Adrenal gland (tissue), 12 donors: ENCODE data around the gene IL34. TPM values are rescaled to one million over a fixed set of nuclear protein-coding genes. Genes with fewer than 3 reads are reported as not detected.

Source experiments
- DNase-seq, 7 donors: peaks; one replicate each; pipeline ENCODE4 v3.0.0-alpha.2; 2019 to 2020
- H3K27ac ChIP-seq, 5 donors: fragments of 200-600 bp; sonication (generic) in 4 of 5; 1 replicate in 3 of 5; 2 replicates in 2 of 5; pipeline versions ENCODE4 v1.5.1 to v1.8.0; 2016 to 2020; ENCODE audit warnings: mild to moderate bottlenecking in 1 of 5
- H3K27me3 ChIP-seq: fragments of 200-600 bp; 2 replicates; pipeline ENCODE4 v1.8.0; 2021
- H3K36me3 ChIP-seq, 2 donors: fragments of 200-600 bp; replicated peaks in 1 of 2; 1 replicate in 1 of 2; 2 replicates in 1 of 2; pipeline versions ENCODE4 v1.5.1 to v1.8.0; 2018 to 2022
- H3K4me1 ChIP-seq, 2 donors: fragments of 200-600 bp; replicated peaks in 1 of 2; 1 replicate in 1 of 2; 2 replicates in 1 of 2; pipeline versions ENCODE4 v1.5.1 to v1.8.0; 2018 to 2021
- H3K4me3 ChIP-seq, 4 donors: fragments of 200-600 bp; sonication (generic) in 3 of 4; one replicate each; pipeline ENCODE4 v1.5.1; 2016 to 2018
- H3K9me3 ChIP-seq, 3 donors: fragments of 200-600 bp; sonication (generic) in 1 of 3; replicated peaks in 1 of 3; 1 replicate in 2 of 3; 2 replicates in 1 of 3; pipeline versions ENCODE4 v1.5.1 to v1.8.0; 2016 to 2021
- POLR2A ChIP-seq, 2 donors: fragments of 450-650 bp; IDR thresholded peaks; one replicate each; pipeline ENCODE4 v1.6.1; 2017; ENCODE audit warnings: antibody characterized with exemption in 2 of 2, mild to moderate bottlenecking in 2 of 2, moderate library complexity in 1 of 2
- WGBS, 4 donors: extraction: QIAGEN DNeasy Blood & Tissue Kit in 2 of 4; methylation state at CpG; one replicate each; pipeline versions ENCODE4 v1.1.5 to v1.1.7; 2013 to 2017; 5-methylcytosine and 5-hydroxymethylcytosine counted together
- intact Hi-C, 2 donors: fragments of 100-400 bp; cut with DNase I; formaldehyde crosslinking; loops; one replicate each; pipeline versions ENCODE4 v1.14.1 to v1.15.0; 2022 to 2023
- polyA plus RNA-seq, 3 donors: library from polyadenylated mRNA; stranded (reverse); fragments of 200-250 nt in 2 of 3; fragments of 350-450 nt in 1 of 3; fragmentation: Illumina TruSeq in 1 of 3; extraction: RNeasy Lipid Tissue Mini Kit (QIAGEN cat#74804) in 1 of 3; gene quantifications; one replicate each; pipeline ENCODE4 v1.2.3, GENCODE V29; 2013 to 2014
- total RNA-seq, 9 donors: library from RNA; depleted of rRNA in 4 of 9; stranded (reverse); fragments of >200 nt in 4 of 9; fragments of 120-200 nt in 1 of 9; fragmentation: NEBNext Ultra II Directional in 1 of 9; extraction: Animal tissue kit (Norgen Biotek cat#: 25700) in 1 of 9; gene quantifications; one replicate each; pipeline versions ENCODE4 v1.1.0 to v1.2.4, GENCODE V29; 2013 to 2023
- TF ChIP-seq, protein P1 (sequence below), 6 experiments: fragments of 450-650 bp in 4 of 6; fragments of 200-600 bp in 2 of 6; sonication (generic) in 1 of 6; IDR thresholded peaks; 1 replicate in 5 of 6; 2 replicates in 1 of 6; pipeline versions ENCODE4 v1.5.1 to v1.8.0; 2016 to 2021; ENCODE audit warnings: antibody characterized with exemption in 6 of 6, mild to moderate bottlenecking in 2 of 6, moderate library complexity in 1 of 6
- donor health status: healthy with polysubstance abuse.
- donor health status: Bipolar disorder and iron deficiency.
- donor health status: DM: yes; HTN: yes; CAD: no.
- donor health status: DM: no; HTN: no; CAD: no.
- donor health status: DM: no; HTN: no; CAD: no.
- donor health status: DM: yes; HTN: yes; CAD: no.

IL34 gene
- total and polyA plus RNA-seq, 12 donors = 1.2 to 62.9 (median 35.7) TPM

DNA sequence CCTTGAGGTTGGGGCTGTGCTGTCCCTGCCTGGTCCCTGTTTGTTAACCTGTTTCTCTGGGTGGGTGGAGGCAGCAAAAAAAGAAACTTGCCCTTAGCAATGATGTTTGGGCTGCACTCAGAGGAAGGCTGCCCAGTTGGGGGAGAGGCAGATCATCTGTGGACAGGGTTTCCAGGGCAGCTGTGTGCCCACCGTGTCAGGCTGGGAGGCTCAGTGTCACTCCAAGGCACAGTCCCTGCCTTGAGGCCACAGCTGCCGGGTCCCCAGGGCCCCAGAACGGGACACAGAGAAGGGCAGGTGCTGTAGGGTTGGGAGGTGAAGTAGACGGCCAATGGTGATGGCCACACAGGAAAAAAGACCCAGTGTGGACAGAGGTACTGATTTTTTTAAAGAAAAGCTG, 3.9 kb downstream of the IL34 start:
- intact Hi-C loops = loop anchor here (5.0 to 10.0 kb wide), 3 partner anchors 115 to 283 kb away; no protein-coding TSS in a partner anchor
- Histone ChIP-seq H3K36me3 (no peaks in the 10 kb centered on the region), H3K4me3 (no peak overlapping the region), H3K4me1 (peaks cover 0 to 22% of the 10 kb centered on the region in 2 donors), H3K9me3 (no peaks in the 10 kb centered on the region), H3K27me3 (no peaks in the 10 kb centered on the region), H3K27ac (no peak overlapping the region)
- DNase-seq = no peak
- TF ChIP-seq, protein P1, sequence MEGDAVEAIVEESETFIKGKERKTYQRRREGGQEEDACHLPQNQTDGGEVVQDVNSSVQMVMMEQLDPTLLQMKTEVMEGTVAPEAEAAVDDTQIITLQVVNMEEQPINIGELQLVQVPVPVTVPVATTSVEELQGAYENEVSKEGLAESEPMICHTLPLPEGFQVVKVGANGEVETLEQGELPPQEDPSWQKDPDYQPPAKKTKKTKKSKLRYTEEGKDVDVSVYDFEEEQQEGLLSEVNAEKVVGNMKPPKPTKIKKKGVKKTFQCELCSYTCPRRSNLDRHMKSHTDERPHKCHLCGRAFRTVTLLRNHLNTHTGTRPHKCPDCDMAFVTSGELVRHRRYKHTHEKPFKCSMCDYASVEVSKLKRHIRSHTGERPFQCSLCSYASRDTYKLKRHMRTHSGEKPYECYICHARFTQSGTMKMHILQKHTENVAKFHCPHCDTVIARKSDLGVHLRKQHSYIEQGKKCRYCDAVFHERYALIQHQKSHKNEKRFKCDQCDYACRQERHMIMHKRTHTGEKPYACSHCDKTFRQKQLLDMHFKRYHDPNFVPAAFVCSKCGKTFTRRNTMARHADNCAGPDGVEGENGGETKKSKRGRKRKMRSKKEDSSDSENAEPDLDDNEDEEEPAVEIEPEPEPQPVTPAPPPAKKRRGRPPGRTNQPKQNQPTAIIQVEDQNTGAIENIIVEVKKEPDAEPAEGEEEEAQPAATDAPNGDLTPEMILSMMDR (IDR thresholded peaks at IDR 0.05) = no peak
- no peak for TF ChIP-seq POLR2A (IDR thresholded peaks at IDR 0.05)
- WGBS, 4 donors = 77 to 86% (median 78%) methylated on average over 4 of the region's 4 CpGs

DNA sequence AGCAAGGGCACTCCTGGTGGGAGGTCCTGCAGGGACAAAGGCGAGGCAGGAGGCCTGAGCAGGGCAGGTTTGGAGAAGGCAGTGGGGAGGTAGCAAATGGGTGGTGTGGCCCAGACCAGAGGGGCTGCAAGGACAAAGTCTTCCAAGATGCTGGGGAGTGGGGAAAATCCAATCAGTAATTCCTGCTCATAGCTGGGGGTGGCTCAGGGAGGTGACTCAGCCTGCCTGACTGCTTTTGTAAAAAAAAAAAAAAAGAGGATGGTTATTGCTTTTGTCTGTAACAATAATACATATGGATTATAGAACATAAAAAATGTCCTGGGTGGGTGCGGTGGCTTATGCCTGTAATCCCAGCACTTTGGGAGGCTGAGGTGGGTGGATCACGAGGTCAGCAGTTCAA, 5.2 kb downstream of the IL34 start:
- TF ChIP-seq POLR2A (IDR thresholded peaks at IDR 0.05) = no peak
- TF ChIP-seq, protein P1 (IDR thresholded peaks at IDR 0.05) = no peak
- no peak overlapping the region for H3K4me3 ChIP-seq
- H3K27me3 ChIP-seq = no peaks in the 10 kb centered on the region
- no peak overlapping the region for H3K27ac ChIP-seq
- H3K4me1 ChIP-seq = peaks cover 0 to 14% of the 10 kb centered on the region in 2 donors
- WGBS, 4 donors = 95 to 100% (median 97%) methylated on average over 3 of the region's 3 CpGs
- DNase-seq = no peak
- H3K9me3 ChIP-seq = no peaks in the 10 kb centered on the region
- intact Hi-C loops = loop anchor here (5.0 to 10.0 kb wide), 3 partner anchors 117 to 284 kb away; no protein-coding TSS in a partner anchor
- peaks cover 0 to 5% of the 10 kb centered on the region in 2 donors for H3K36me3 ChIP-seq

DNA sequence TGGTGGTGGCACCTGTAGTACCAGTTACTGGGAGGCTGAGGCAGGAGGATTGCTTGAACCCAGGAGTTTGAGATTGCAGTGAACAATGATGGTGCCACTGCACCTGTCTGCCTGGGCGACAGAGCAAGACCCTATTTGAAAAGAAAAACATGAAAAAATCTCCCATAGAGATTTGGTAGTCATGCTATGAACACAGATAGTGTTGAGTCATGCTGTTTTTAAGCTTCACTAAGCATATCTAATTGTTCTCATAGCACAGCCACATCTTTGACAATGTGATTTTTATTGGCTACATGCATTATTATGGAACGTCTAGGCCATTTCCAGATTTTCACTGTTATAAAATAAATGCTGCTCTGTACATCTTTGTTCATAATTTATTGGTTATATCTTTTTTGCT, 6.0 kb downstream of the IL34 start:
- intact Hi-C loops = loop anchor here (5.0 to 10.0 kb wide), 3 partner anchors 118 to 285 kb away; no protein-coding TSS in a partner anchor
- WGBS, 4 donors = 76 to 93% (median 86%) methylated on average over 2 of the region's 2 CpGs
- TF ChIP-seq, protein P1 (IDR thresholded peaks at IDR 0.05) = no peak
- no peak for TF ChIP-seq POLR2A (IDR thresholded peaks at IDR 0.05)
- Histone ChIP-seq H3K4me1 (peaks cover 0 to 8% of the 10 kb centered on the region in 2 donors), H3K9me3 (no peaks in the 10 kb centered on the region), H3K27ac (no peak overlapping the region), H3K27me3 (no peaks in the 10 kb centered on the region), H3K4me3 (no peak overlapping the region), H3K36me3 (peaks cover 0 to 10% of the 10 kb centered on the region in 2 donors)
- DNase-seq = no peak

DNA sequence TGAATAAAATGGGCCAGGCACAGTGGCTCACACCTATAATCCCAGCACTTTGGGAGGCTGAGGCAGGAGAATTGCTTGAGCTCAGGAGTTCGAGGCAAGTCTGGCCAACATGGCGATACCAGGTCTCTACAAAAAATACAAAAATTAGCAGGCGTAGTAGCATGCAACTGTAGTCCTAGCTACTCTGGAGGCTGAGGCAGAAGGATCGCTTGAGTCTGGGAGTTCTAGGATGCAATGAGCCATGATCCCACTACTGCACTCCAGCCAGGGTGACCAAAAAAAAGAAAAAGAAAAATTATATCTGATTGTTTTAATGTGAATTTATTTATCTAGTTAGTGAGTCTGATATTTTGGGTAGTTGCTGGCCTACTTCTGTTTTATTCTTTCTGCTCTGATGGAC, 7.0 kb downstream of the IL34 start:
- DNase-seq = no peak
- Histone ChIP-seq H3K4me3 (no peak overlapping the region), H3K9me3 (no peaks in the 10 kb centered on the region), H3K27ac (peak overlapping the region in 1 of 5 donors; percentile 6), H3K27me3 (no peaks in the 10 kb centered on the region), H3K36me3 (peaks cover 0 to 10% of the 10 kb centered on the region in 2 donors), H3K4me1 (peaks cover 0 to 8% of the 10 kb centered on the region in 2 donors)
- TF ChIP-seq, protein P1 (IDR thresholded peaks at IDR 0.05) = no peak
- TF ChIP-seq POLR2A (IDR thresholded peaks at IDR 0.05) = no peak
- 85 to 89% (median 87%) methylated on average over 4 of the region's 4 CpGs for WGBS, 4 donors
- intact Hi-C loops = loop anchor here (5.0 to 10.0 kb wide), 3 partner anchors 119 to 286 kb away; no protein-coding TSS in a partner anchor
